ENCODE data around the gene UNC5A.

The UNC5A gene

GRCh38 chr5:176810081-176810597 lies at the start of gene UNC5A:
Gene UNC5A (plus strand): TSS chr5:176810559. CDS start chr5:176810751, 192 bp downstream.
- DNase-seq (ENCODE audit: low read depth in 2 of 2, low spot score in 1 of 2): no peak

- DNase-seq (ENCODE audit: low read depth in 2 of 2, low spot score in 1 of 2): no peak
Measured at GRCh38 chr5:176761755-176762154, 48.6 kb upstream of the UNC5A start.

- no peak for DNase-seq (ENCODE audit: low read depth in 2 of 2, low spot score in 1 of 2)
Measured at GRCh38 chr5:176762489-176762888, 47.9 kb upstream of the UNC5A start.

GRCh38 chr5:176765687-176766086 lies 44.7 kb upstream of the UNC5A start:
- DNase-seq (ENCODE audit: low read depth in 2 of 2, low spot score in 1 of 2): no peak

- no peak for DNase-seq (ENCODE audit: low read depth in 2 of 2, low spot score in 1 of 2)
Measured at GRCh38 chr5:176768174-176768970, 42.0 kb upstream of the UNC5A start.

GRCh38 chr5:176769911-176770310 lies 40.4 kb upstream of the UNC5A start:
- no peak for DNase-seq (ENCODE audit: low read depth in 2 of 2, low spot score in 1 of 2)

GRCh38 chr5:176770431-176770830 lies 39.9 kb upstream of the UNC5A start:
- no peak for DNase-seq (ENCODE audit: low read depth in 2 of 2, low spot score in 1 of 2)

GRCh38 chr5:176771102-176771845 lies 39.1 kb upstream of the UNC5A start:
- DNase-seq (ENCODE audit: low read depth in 2 of 2, low spot score in 1 of 2): no peak

- no peak for DNase-seq (ENCODE audit: low read depth in 2 of 2, low spot score in 1 of 2)
Measured at GRCh38 chr5:176772271-176773210, 37.8 kb upstream of the UNC5A start.

GRCh38 chr5:176773408-176774035 lies 36.8 kb upstream of the UNC5A start:
- DNase-seq (ENCODE audit: low read depth in 2 of 2, low spot score in 1 of 2): no peak

- DNase-seq (ENCODE audit: low read depth in 2 of 2, low spot score in 1 of 2): no peak
Measured at GRCh38 chr5:176774216-176775171, 35.9 kb upstream of the UNC5A start.

- no peak for DNase-seq (ENCODE audit: low read depth in 2 of 2, low spot score in 1 of 2)
Measured at GRCh38 chr5:176775409-176775808, 35.0 kb upstream of the UNC5A start.

GRCh38 chr5:176776141-176776865 lies 34.1 kb upstream of the UNC5A start:
- DNase-seq (ENCODE audit: low read depth in 2 of 2, low spot score in 1 of 2): no peak

- no peak for DNase-seq (ENCODE audit: low read depth in 2 of 2, low spot score in 1 of 2)
Measured at GRCh38 chr5:176776916-176777315, 33.4 kb upstream of the UNC5A start.

GRCh38 chr5:176778921-176779465 lies 31.4 kb upstream of the UNC5A start:
- no peak for DNase-seq (ENCODE audit: low read depth in 2 of 2, low spot score in 1 of 2)

GRCh38 chr5:176779537-176779936 lies 30.8 kb upstream of the UNC5A start:
- DNase-seq (ENCODE audit: low read depth in 2 of 2, low spot score in 1 of 2): no peak

GRCh38 chr5:176780176-176781053 lies 29.9 kb upstream of the UNC5A start:
- no peak for DNase-seq (ENCODE audit: low read depth in 2 of 2, low spot score in 1 of 2)

- DNase-seq (ENCODE audit: low read depth in 2 of 2, low spot score in 1 of 2): no peak
Measured at GRCh38 chr5:176781054-176781375, 29.3 kb upstream of the UNC5A start.

Data from stimulated activated CD8-positive, alpha-beta memory T cell treated with anti-CD3 and anti-CD28 coated beads, Interleukin-4, amount 100 ng/mL, for 1 hour (primary cell).